Activated naive CD4-positive, alpha-beta T cell treated with anti-CD3 and anti-CD28 coated beads, Interleukin-2, amount 10 ng/mL, durations not matched to agents 5 hours and 36 hours (primary cell): ENCODE data around the gene SLC6A16. TPM values are rescaled to one million over a fixed set of nuclear protein-coding genes. Genes with fewer than 3 reads are reported as not detected.

Experiments used
- microRNA-seq: library from miRNA; unstranded; fragments of <30 nt; microRNA quantifications from one replicate; pipeline ENCODE4 v1.2.0, GENCODE V29; 2022; ENCODE audit warnings: borderline microRNAs expressed, borderline replicate concordance
- total RNA-seq, 2 experiments: library from RNA; stranded (reverse); gene quantifications; one replicate each; pipeline ENCODE4 v1.2.3, GENCODE V29; 2021

SLC6A16 gene
- 1 to 10 TPM; 5.3 to 5.4 TPM for total RNA-seq

GRCh38 chr19:49324801-49325576 lies at the start of gene SLC6A16:
TSS of gene SLC6A16 (minus strand) at chr19:49325191. CDS start at chr19:49311347, 13,844 bp downstream.

GRCh38 chr19:49363268-49364082 lies 38.5 kb upstream of the SLC6A16 start, which contains the start of gene DKKL1:
TSS of gene DKKL1 (plus strand) at chr19:49363877. CDS start at chr19:49363999, 122 bp downstream.

GRCh38 chr19:49362048-49362928 lies 37.3 kb upstream of the SLC6A16 start, which contains the start of gene TEAD2:
TSS of gene TEAD2 (minus strand) at chr19:49362416. CDS start at chr19:49360075, 2,341 bp downstream.

GRCh38 chr19:49335071-49335783 lies 10.2 kb upstream of the SLC6A16 start, which contains the start of gene CD37:
TSS of gene CD37 (plus strand) at chr19:49335406. CDS start at chr19:49335541, 135 bp downstream.

Small RNA genes lying within 50 kb of the gene (microRNA-seq; reads per million reads assigned to microRNA genes)
- gene MIR4324 = not detected

Other genes starting within 250 kb of the SLC6A16 start
- gene SNRNP70, start 239.7 kb downstream of the SLC6A16 start, total RNA-seq = 100 to 1,000 TPM; 201 to 223 TPM
- gene LIN7B, start 210.8 kb downstream of the SLC6A16 start, total RNA-seq = 1 to 10 TPM; 6.0 to 8.8 TPM
- 1 to 10 TPM; 1.6 to 2.5 TPM for gene C19orf73, start 206.0 kb downstream of the SLC6A16 start, total RNA-seq
- gene PPFIA3, start 205.6 kb downstream of the SLC6A16 start, total RNA-seq = 1 to 10 TPM; 3.1 to 4.7 TPM
- gene HRC, start 169.8 kb downstream of the SLC6A16 start, total RNA-seq = not detected
- gene TRPM4, start 167.4 kb downstream of the SLC6A16 start, total RNA-seq = not detected
- gene CD37, start 10.2 kb upstream of the SLC6A16 start, total RNA-seq = 100 to 1,000 TPM; 317 to 318 TPM
- not detected for gene TEAD2, start 37.2 kb upstream of the SLC6A16 start, total RNA-seq
- gene DKKL1, start 38.7 kb upstream of the SLC6A16 start, total RNA-seq = not detected
- under 1 TPM; 0.33 to 0.46 TPM for gene KASH5, start 63.1 kb upstream of the SLC6A16 start, total RNA-seq
- gene PTH2, start 98.2 kb upstream of the SLC6A16 start, total RNA-seq = 1 to 10 TPM; 1.4 to 1.5 TPM
- gene GFY, start 100.2 kb upstream of the SLC6A16 start, total RNA-seq = not detected
- gene SLC17A7, start 116.3 kb upstream of the SLC6A16 start, total RNA-seq = under 1 TPM; 0.19 to 0.23 TPM
- gene PIH1D1, start 126.6 kb upstream of the SLC6A16 start, total RNA-seq = 100 to 1,000 TPM; 175 to 179 TPM
- gene ALDH16A1, start 128.0 kb upstream of the SLC6A16 start, total RNA-seq = 10 to 100 TPM; 45.2 to 49.4 TPM
- gene FLT3LG, start 149.0 kb upstream of the SLC6A16 start, total RNA-seq = 100 to 1,000 TPM; 398 to 423 TPM
- 1,000 to 10,000 TPM; 3,272 to 3,289 TPM for gene RPL13A, start 162.4 kb upstream of the SLC6A16 start, total RNA-seq
- gene RPS11, start 171.2 kb upstream of the SLC6A16 start, total RNA-seq = 1,000 to 10,000 TPM; 3,280 to 3,427 TPM
- 10 to 100 TPM; 28.0 to 34.5 TPM for gene FCGRT, start 187.5 kb upstream of the SLC6A16 start, total RNA-seq
- 1 to 10 TPM; 1.8 to 2.6 TPM for gene RCN3, start 202.8 kb upstream of the SLC6A16 start, total RNA-seq